HEK293 (cell line): ENCODE results near the gene VSIR.

Experiments used
- CTCF ChIA-PET: fragments of 350-600 bp; formaldehyde crosslinking; extraction: SDS; loops from one replicate; lab custom pipeline; 2021; ENCODE audit warnings: antibody characterized with exemption; lab: Yijun Ruan, JAX
- POLR2A ChIA-PET: fragments of 300-600 bp; formaldehyde crosslinking; extraction: SDS; loops from one replicate; lab custom pipeline; 2020; ENCODE audit warnings: antibody characterized with exemption, inconsistent platforms; lab: Yijun Ruan, JAX
- H3K27ac ChIP-seq: fragments of 200-500 bp; sonication (Bioruptor generic); 2 replicates; pipeline ENCODE4 v1.5.1; 2014; ENCODE audit warnings: low read depth, low read length, control low read depth, inconsistent platforms; ENCODE audit errors: extremely low read depth
- H3K36me3 ChIP-seq, 2 experiments: fragments of 200-500 bp in 1 of 2; sonication (Bioruptor generic) in 1 of 2; 1 replicate in 1 of 2; 2 replicates in 1 of 2; pipeline ENCODE4 v1.5.1; 2014 to 2017; ENCODE audit warnings: inconsistent platforms in 2 of 2, low read length in 2 of 2; ENCODE audit not compliant: control insufficient read depth in 2 of 2, insufficient read depth in 1 of 2
- H3K4me1 ChIP-seq: fragments of 200-500 bp; sonication (Bioruptor generic); 2 replicates; pipeline ENCODE4 v1.5.1; 2014; ENCODE audit warnings: mild to moderate bottlenecking, low read length, inconsistent platforms; ENCODE audit not compliant: control insufficient read depth, insufficient read depth
- H3K4me3 ChIP-seq: 2 replicates; pipeline ENCODE4 v1.5.1; 2011; ENCODE audit warnings: low read depth, mild to moderate bottlenecking, control low read depth, low read length, moderate library complexity
- H3K9me3 ChIP-seq: fragments of 200-500 bp; sonication (Bioruptor generic); 2 replicates; pipeline ENCODE4 v1.5.1; 2014; ENCODE audit warnings: low read depth, low read length, inconsistent platforms; ENCODE audit not compliant: control insufficient read depth, insufficient read depth
- EGR2 ChIP-seq: fragments of 450-650 bp; formaldehyde crosslinking; IDR thresholded peaks from 2 replicates; pipeline ENCODE4 v1.5.1; 2016; ENCODE audit warnings: low read depth, missing biosample characterization, missing genetic modification characterization
- HOXA7 ChIP-seq: sonication (generic); formaldehyde crosslinking; IDR thresholded peaks from 2 replicates; pipeline ENCODE4 v1.8.1; 2022; ENCODE audit warnings: missing genetic modification reagents, borderline replicate concordance
- HOXC10 ChIP-seq: sonication (generic); formaldehyde crosslinking; IDR thresholded peaks from 2 replicates; pipeline ENCODE4 v1.8.1; 2023; ENCODE audit warnings: mild to moderate bottlenecking, missing genetic modification reagents
- OSR2 ChIP-seq: fragments of 450-650 bp; formaldehyde crosslinking; IDR thresholded peaks from 2 replicates; pipeline ENCODE4 v1.5.1; 2016; ENCODE audit warnings: missing biosample characterization, missing genetic modification characterization
- ZFHX2 ChIP-seq: fragments of 450-650 bp; formaldehyde crosslinking; conservative IDR thresholded peaks from 2 replicates; pipeline ENCODE4 v1.5.1; 2016; ENCODE audit warnings: missing biosample characterization, missing genetic modification characterization
- ZNF114 ChIP-seq: fragments of 450-650 bp; formaldehyde crosslinking; IDR thresholded peaks from 2 replicates; pipeline ENCODE4 v1.5.0; 2017; ENCODE audit warnings: missing biosample characterization, missing genetic modification characterization
- ZNF157 ChIP-seq: fragments of 450-650 bp; formaldehyde crosslinking; IDR thresholded peaks from 2 replicates; pipeline ENCODE4 v1.5.1; 2016; ENCODE audit warnings: missing biosample characterization, missing genetic modification characterization
- ZNF23 ChIP-seq: fragments of 450-650 bp; formaldehyde crosslinking; IDR thresholded peaks from 2 replicates; pipeline ENCODE4 v1.5.1; 2016; ENCODE audit warnings: missing biosample characterization, missing genetic modification characterization, borderline replicate concordance
- ZNF24 ChIP-seq: fragments of 450-650 bp; formaldehyde crosslinking; IDR thresholded peaks from 2 replicates; pipeline ENCODE4 v1.5.1; 2016; ENCODE audit warnings: missing biosample characterization, missing genetic modification characterization
- ZNF302 ChIP-seq: fragments of 450-650 bp; formaldehyde crosslinking; IDR thresholded peaks from 2 replicates; pipeline ENCODE4 v1.5.1; 2016; ENCODE audit warnings: missing biosample characterization, missing genetic modification characterization, low read depth
- ZNF391 ChIP-seq: fragments of 450-650 bp; formaldehyde crosslinking; IDR thresholded peaks from 2 replicates; pipeline ENCODE4 v1.5.1; 2016; ENCODE audit warnings: low read depth, missing biosample characterization, missing genetic modification characterization, borderline replicate concordance
- ZNF501 ChIP-seq: fragments of 450-650 bp; formaldehyde crosslinking; IDR thresholded peaks from 2 replicates; pipeline ENCODE4 v1.5.1; 2016; ENCODE audit warnings: missing biosample characterization, missing genetic modification characterization
- ZNF510 ChIP-seq: fragments of 450-650 bp; formaldehyde crosslinking; IDR thresholded peaks from 2 replicates; pipeline ENCODE4 v1.5.1; 2018; ENCODE audit warnings: mild to moderate bottlenecking, missing genetic modification characterization, missing biosample characterization; ENCODE audit not compliant: insufficient replicate concordance
- ZNF585B ChIP-seq: fragments of 450-650 bp; formaldehyde crosslinking; IDR thresholded peaks from 2 replicates; pipeline ENCODE4 v1.5.1; 2016; ENCODE audit warnings: missing biosample characterization, missing genetic modification characterization
- ZNF600 ChIP-seq: fragments of 450-650 bp; formaldehyde crosslinking; IDR thresholded peaks from 2 replicates; pipeline ENCODE4 v1.5.1; 2016; ENCODE audit warnings: missing biosample characterization, missing genetic modification characterization
- ZNF768 ChIP-seq: fragments of 450-650 bp; formaldehyde crosslinking; IDR thresholded peaks from 2 replicates; pipeline ENCODE4 v1.5.1; 2018; ENCODE audit warnings: missing biosample characterization, mild to moderate bottlenecking, missing genetic modification characterization
- TF ChIP-seq, protein P1 (sequence below): fragments of 450-650 bp; formaldehyde crosslinking; IDR thresholded peaks from 2 replicates; pipeline ENCODE4 v1.5.1; 2016; ENCODE audit warnings: missing biosample characterization, missing genetic modification characterization
- TF ChIP-seq, protein P2 (sequence below): fragments of 450-650 bp; formaldehyde crosslinking; conservative IDR thresholded peaks from 2 replicates; pipeline ENCODE4 v1.5.1; 2016; ENCODE audit warnings: low read depth, missing biosample characterization, missing genetic modification characterization

Gene VSIR

DNA sequence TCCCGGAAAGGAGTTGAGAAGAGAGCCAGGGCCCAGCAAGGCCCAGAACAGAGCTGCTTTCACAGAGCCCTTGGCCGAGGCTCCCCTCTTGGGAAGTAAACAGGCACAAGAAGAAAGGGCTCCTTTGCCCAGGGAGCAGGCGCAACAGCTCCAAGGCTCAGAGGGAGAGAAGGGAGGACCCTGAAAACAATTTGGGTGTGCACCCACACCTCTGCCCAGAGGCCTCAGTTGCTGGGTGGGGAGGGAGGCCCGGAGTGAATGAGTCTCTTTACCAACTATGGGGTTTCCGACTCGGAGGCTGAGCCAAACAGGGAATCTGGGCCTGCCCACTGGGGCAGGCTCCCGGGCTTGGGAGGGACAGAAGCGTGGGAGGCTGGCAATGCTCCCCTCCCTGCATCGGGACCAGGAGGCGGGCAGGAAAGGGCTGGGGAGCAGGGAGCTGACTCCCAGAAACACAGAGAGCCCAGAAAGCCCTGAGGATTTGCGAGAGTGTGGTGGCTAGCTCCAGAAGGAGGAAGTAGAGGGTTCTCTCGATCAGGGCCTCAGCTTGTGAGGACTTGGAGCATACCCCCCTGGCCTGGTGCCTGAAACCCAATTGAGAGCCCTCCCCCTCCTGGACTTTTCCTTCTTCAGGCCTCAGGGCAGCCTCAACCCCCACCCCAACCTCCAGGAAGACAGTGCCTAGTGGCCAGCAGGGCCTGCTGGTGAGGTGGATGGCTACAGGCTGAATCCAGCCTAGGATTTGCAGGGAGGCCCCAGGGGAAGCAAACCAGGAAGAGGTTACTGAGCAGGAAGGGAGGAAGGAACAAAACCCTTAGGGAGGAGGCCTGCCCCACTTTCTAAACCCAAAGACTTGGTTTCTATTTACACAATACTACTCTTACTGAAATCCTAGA lies 59.9 kb downstream of the VSIR start:
- no peak overlapping the region for H3K4me3 ChIP-seq
- no peaks in the 10 kb centered on the region for H3K9me3 ChIP-seq
- ChIA-PET CTCF (interaction anchor here (3.4 kb wide), 1 partner anchor 17 kb away, joined by 16 read pairs; no protein-coding TSS in a partner anchor), POLR2A (no interaction called here)
- H3K4me1 ChIP-seq: no peaks in the 10 kb centered on the region
- TF ChIP-seq HOXC10 (CRISPR knock-in tag) (no peak), EGR2 (tag by site-specific recombination) (peak; percentile 33; the same call in 1 of the 2 replicates), ZFHX2 (tag by site-specific recombination) (peak; percentile 40; the same call in 1 of the 2 replicates)
- no peaks in the 10 kb centered on the region for H3K36me3 ChIP-seq
- H3K27ac ChIP-seq: no peak overlapping the region

DNA sequence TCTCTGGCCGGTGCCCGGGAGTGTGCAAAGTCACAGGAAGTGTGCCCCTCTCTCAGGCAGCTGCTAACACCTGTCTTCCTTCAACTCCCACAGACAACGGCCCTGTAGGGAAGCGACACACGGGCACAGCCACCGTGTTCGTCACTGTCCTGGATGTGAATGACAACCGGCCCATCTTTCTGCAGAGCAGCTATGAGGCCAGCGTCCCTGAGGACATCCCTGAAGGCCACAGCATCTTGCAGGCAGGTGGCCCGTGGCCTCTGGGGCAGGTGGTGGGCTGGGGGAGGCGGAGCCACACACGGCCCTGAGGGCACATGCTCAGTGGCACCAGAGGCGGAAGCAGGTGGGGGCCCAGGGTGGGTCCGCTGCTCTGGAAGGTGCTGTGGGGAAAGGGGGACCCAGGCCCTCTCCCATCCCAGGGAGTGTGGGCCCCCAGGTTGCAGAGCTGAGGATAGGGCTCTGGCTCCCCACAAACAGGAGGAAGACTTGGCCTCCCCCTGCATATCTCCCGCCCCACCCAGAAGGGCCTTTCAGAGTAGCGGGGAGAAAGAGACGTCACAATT lies 60.7 kb downstream of the VSIR start:
- no peak overlapping the region for H3K27ac ChIP-seq
- no peaks in the 10 kb centered on the region for H3K4me1 ChIP-seq
- H3K4me3 ChIP-seq: no peak overlapping the region
- TF ChIP-seq ZNF23 (no peak), EGR2 (tag by site-specific recombination) (no peak), ZNF24 (tag by site-specific recombination) (no peak), ZNF302 (tag by site-specific recombination) (no peak), ZNF501 (tag by site-specific recombination) (no peak), OSR2 (tag by site-specific recombination) (no peak), ZNF157 (tag by site-specific recombination) (no peak), HOXA7 (CRISPR knock-in tag) (no peak), ZNF768 (no peak), ZNF510 (no peak), ZNF585B (tag by site-specific recombination) (no peak), ZNF114 (no peak), ZNF600 (no peak), ZNF391 (tag by site-specific recombination) (no peak)
- TF ChIP-seq, protein P1, sequence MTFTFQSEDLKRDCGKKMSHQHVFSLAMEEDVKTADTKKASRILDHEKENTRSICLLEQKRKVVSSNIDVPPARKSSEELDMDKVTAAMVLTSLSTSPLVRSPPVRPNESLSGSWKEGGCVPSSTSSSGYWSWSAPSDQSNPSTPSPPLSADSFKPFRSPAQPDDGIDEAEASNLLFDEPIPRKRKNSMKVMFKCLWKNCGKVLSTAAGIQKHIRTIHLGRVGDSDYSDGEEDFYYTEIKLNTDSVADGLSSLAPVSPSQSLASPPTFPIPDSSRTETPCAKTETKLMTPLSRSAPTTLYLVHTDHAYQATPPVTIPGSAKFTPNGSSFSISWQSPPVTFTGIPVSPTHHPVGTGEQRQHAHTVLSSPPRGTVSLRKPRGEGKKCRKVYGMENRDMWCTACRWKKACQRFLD (tag by site-specific recombination): no peak
- TF ChIP-seq, protein P2, sequence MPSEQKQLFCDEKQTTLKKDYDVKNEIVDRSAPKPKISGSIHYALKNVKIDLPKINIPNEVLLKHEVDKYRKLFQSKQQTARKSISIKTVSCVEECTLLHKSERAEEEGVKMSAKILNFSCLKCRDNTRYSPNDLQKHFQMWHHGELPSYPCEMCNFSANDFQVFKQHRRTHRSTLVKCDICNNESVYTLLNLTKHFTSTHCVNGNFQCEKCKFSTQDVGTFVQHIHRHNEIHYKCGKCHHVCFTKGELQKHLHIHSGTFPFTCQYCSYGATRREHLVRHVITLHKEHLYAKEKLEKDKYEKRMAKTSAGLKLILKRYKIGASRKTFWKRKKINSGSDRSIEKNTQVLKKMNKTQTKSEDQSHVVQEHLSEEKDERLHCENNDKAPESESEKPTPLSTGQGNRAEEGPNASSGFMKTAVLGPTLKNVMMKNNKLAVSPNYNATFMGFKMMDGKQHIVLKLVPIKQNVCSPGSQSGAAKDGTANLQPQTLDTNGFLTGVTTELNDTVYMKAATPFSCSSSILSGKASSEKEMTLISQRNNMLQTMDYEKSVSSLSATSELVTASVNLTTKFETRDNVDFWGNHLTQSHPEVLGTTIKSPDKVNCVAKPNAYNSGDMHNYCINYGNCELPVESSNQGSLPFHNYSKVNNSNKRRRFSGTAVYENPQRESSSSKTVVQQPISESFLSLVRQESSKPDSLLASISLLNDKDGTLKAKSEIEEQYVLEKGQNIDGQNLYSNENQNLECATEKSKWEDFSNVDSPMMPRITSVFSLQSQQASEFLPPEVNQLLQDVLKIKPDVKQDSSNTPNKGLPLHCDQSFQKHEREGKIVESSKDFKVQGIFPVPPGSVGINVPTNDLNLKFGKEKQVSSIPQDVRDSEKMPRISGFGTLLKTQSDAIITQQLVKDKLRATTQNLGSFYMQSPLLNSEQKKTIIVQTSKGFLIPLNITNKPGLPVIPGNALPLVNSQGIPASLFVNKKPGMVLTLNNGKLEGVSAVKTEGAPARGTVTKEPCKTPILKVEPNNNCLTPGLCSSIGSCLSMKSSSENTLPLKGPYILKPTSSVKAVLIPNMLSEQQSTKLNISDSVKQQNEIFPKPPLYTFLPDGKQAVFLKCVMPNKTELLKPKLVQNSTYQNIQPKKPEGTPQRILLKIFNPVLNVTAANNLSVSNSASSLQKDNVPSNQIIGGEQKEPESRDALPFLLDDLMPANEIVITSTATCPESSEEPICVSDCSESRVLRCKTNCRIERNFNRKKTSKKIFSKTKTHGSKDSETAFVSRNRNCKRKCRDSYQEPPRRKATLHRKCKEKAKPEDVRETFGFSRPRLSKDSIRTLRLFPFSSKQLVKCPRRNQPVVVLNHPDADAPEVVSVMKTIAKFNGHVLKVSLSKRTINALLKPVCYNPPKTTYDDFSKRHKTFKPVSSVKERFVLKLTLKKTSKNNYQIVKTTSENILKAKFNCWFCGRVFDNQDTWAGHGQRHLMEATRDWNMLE (tag by site-specific recombination): no peak
- TF ChIP-seq, all 188 proteins: peak for 0
- ChIA-PET POLR2A (no interaction called here), CTCF (interaction anchor here (3.4 kb wide), 1 partner anchor 16 kb away, joined by 16 read pairs; no protein-coding TSS in a partner anchor)
- Histone ChIP-seq H3K9me3 (no peaks in the 10 kb centered on the region), H3K36me3 (no peaks in the 10 kb centered on the region)
